Thoracic aorta (tissue), 2 donors: ENCODE data around the gene PRRC2A. TPM values are rescaled to one million over a fixed set of nuclear protein-coding genes. Genes with fewer than 3 reads are reported as not detected.
A peak's percentile ranks its signal among the peaks of the same experiment; 100 is the strongest.

Experiments
- ATAC-seq: fragments of 150-250 bp; one replicate; pipeline ENCODE4 v1.8.0; 2017; ENCODE audit warnings: low read depth; ENCODE audit not compliant: insufficient number of reproducible peaks, low FRiP score
- DNase-seq: peaks from one replicate; pipeline ENCODE4 v3.0.0-alpha.2; 2020; ENCODE audit warnings: low spot score
- H3K27ac ChIP-seq, 2 donors: fragments of 200-600 bp; sonication (generic); 1 replicate in 1 of 2; 2 replicates in 1 of 2; pipeline ENCODE4 v1.5.1; 2016; ENCODE audit warnings: mild to moderate bottlenecking in 2 of 2, moderate library complexity in 2 of 2
- H3K27me3 ChIP-seq: fragments of 200-600 bp; sonication (generic); replicated peaks from 2 replicates; pipeline ENCODE4 v1.6.0; 2016; ENCODE audit warnings: mild to moderate bottlenecking; ENCODE audit not compliant: insufficient read depth
- H3K36me3 ChIP-seq: fragments of 200-600 bp; sonication (generic); one replicate; pipeline ENCODE4 v1.5.1; 2016
- H3K4me1 ChIP-seq, 2 donors: fragments of 200-600 bp; sonication (generic); 1 replicate in 1 of 2; 2 replicates in 1 of 2; pipeline versions ENCODE4 v1.5.1 to v1.6.0; 2016; ENCODE audit warnings: low read depth in 2 of 2, mild to moderate bottlenecking in 1 of 2; ENCODE audit not compliant: control insufficient read depth in 1 of 2
- H3K4me3 ChIP-seq: fragments of 200-600 bp; sonication (generic); 2 replicates; pipeline ENCODE4 v1.5.1; 2016; ENCODE audit warnings: mild to moderate bottlenecking
- H3K9me3 ChIP-seq: fragments of 200-600 bp; sonication (generic); 2 replicates; pipeline ENCODE4 v1.5.1; 2016
- CTCF ChIP-seq: fragments of 200-600 bp; sonication (generic); IDR thresholded peaks from one replicate; pipeline ENCODE4 v1.5.1; 2019; ENCODE audit warnings: antibody characterized with exemption
- total RNA-seq, 2 donors: library from RNA; depleted of rRNA; stranded (reverse); fragments of >200 nt; gene quantifications; one replicate each; pipeline versions ENCODE4 v1.1.0 to v1.2.3, GENCODE V29; 2016

The PRRC2A gene
- total RNA-seq, 2 donors from 2014 or later = 94.2 to 130 TPM

- peak; percentile 98 for TF ChIP-seq CTCF
- ATAC-seq (peak; percentile 74), DNase-seq (peak; percentile 34)
- Histone ChIP-seq H3K36me3 (no peaks in the 10 kb centered on the region), H3K27me3 (no peaks in the 10 kb centered on the region), H3K4me1 (peaks cover 8 to 17% of the 10 kb centered on the region in 2 donors), H3K9me3 (no peaks in the 10 kb centered on the region), H3K4me3 (peak overlapping the region; percentile 94), H3K27ac (peak overlapping the region; percentile 70 to 76)
These were observed 39.6 kb upstream of the PRRC2A start for GRCh38 chr6:31580807-31581433.

- Histone ChIP-seq H3K9me3 (no peaks in the 10 kb centered on the region), H3K4me3 (peak overlapping the region; percentile 94), H3K27ac (peak overlapping the region; percentile 70 to 76), H3K27me3 (no peaks in the 10 kb centered on the region), H3K4me1 (peaks cover 8 to 17% of the 10 kb centered on the region in 2 donors), H3K36me3 (no peaks in the 10 kb centered on the region)
- no peak for ATAC-seq
- no peak for DNase-seq
- no peak for TF ChIP-seq CTCF
These were observed 38.9 kb upstream of the PRRC2A start for GRCh38 chr6:31581434-31582229.

- no peak for ATAC-seq
- TF ChIP-seq CTCF = no peak
- H3K4me1 ChIP-seq = peaks cover 8 to 17% of the 10 kb centered on the region in 2 donors
- H3K27me3 ChIP-seq = no peaks in the 10 kb centered on the region
- peak within 1 kb of the TSS; percentile 70 to 76 for H3K27ac ChIP-seq
- H3K4me3 ChIP-seq = peak within 1 kb of the TSS; percentile 94
- no peak for DNase-seq
- no peaks in the 10 kb centered on the region for H3K36me3 ChIP-seq
- H3K9me3 ChIP-seq = no peaks in the 10 kb centered on the region
These were observed 38.3 kb upstream of the PRRC2A start, which contains the start of gene LTB for GRCh38 chr6:31582230-31582643. TSS of gene LTB (minus strand) at chr6:31582424. CDS start at chr6:31582417, 7 bp downstream.

GRCh38 chr6:31585491-31585890 lies 35.0 kb upstream of the PRRC2A start:
- DNase-seq (no peak), ATAC-seq (no peak)
- TF ChIP-seq CTCF = no peak
- no peaks in the 10 kb centered on the region for H3K36me3 ChIP-seq
- no peak overlapping the region for H3K27ac ChIP-seq
- H3K27me3 ChIP-seq = no peaks in the 10 kb centered on the region
- no peaks in the 10 kb centered on the region for H3K9me3 ChIP-seq
- H3K4me1 ChIP-seq = peaks cover 7 to 15% of the 10 kb centered on the region in 2 donors
- H3K4me3 ChIP-seq = no peak overlapping the region

GRCh38 chr6:31586008-31586407 lies 34.5 kb upstream of the PRRC2A start, which contains the start of gene LST1:
TSS of gene LST1 (plus strand) at chr6:31586277. CDS start at chr6:31587300, 1,023 bp downstream.
- H3K27ac ChIP-seq = peak within 1 kb of the TSS in 1 of 2 donors; percentile 19
- no peaks in the 10 kb centered on the region for H3K36me3 ChIP-seq
- DNase-seq = no peak
- H3K4me1 ChIP-seq = peaks cover 5 to 11% of the 10 kb centered on the region in 2 donors
- H3K27me3 ChIP-seq = no peaks in the 10 kb centered on the region
- H3K9me3 ChIP-seq = no peaks in the 10 kb centered on the region
- no peak for ATAC-seq
- H3K4me3 ChIP-seq = peak within 1 kb of the TSS; percentile 25
- TF ChIP-seq CTCF = no peak
